HG02970 (cell line): Measurements from ENCODE around the gene VILL.
"Not testable (repeated sequence)": the region's sequence is repeated elsewhere in the genome, so short reads cannot be mapped to it uniquely, and the experiment has no call there.

ENCODE experiments used
- ATAC-seq: cut with Tn5 transposase; IDR thresholded peaks from one replicate; pipeline ENCODE4 v1.9.1; 2021; ENCODE audit warnings: mild to moderate bottlenecking, moderate library complexity, moderate number of reproducible peaks; ENCODE audit not compliant: unreplicated experiment, low FRiP score

The VILL gene

DNA sequence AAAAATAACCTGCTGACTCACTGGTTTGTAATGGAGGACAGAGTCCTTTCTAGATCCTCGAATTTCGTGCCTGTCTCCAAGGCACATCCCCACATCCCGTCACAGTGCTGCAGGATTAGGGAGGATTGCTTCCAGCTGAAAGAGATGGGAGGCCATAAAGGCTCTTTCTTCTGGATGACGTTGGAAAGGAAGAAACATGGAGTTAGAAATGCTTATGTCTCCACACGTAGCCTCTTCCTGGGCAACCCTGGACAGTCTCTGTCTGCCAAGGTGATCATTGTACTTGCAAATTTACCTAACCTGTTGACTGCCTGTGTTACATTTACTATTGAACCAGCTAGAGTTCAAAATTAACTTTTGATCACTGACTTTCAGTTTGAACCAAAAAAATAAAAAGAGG, 27.6 kb upstream of the VILL start:
- no peak for ATAC-seq

DNA sequence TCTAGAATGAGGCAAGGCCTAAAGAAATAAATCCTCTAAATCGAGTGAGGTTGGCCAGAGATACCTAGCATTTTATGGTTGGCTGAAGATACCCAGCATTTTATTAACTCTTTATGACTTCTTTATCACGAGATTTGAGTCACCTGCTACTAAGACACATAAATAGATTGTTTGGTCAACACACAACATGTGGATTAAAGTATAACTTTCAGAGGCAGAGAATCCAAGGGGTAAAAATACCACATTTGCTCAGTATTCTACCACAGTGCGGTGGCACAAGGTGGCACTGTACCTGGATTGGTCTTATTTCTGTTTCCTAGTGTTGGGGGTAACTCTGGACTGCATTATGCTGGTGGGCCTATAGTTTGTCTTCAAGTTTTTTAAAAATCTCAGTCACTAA, 27.0 kb upstream of the VILL start:
- ATAC-seq = no peak

DNA sequence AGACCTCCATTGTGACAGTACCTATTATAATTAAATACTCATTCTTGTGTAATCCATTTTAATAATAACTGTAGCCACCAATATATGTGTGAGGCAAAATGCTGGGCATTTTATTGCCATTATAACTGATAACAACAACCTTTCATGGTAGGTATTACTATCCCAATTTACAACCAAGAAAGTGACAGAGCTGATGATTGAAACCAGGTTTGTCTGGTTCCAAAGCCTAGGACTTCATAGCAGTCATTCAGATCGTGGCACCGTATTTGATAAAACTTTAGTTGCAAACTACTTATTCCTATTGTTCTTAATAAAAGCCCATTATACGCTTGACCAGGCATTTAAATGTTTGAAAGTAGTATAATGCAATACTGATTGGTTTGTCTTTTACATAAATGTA, 26.4 kb upstream of the VILL start:
- ATAC-seq = no peak

DNA sequence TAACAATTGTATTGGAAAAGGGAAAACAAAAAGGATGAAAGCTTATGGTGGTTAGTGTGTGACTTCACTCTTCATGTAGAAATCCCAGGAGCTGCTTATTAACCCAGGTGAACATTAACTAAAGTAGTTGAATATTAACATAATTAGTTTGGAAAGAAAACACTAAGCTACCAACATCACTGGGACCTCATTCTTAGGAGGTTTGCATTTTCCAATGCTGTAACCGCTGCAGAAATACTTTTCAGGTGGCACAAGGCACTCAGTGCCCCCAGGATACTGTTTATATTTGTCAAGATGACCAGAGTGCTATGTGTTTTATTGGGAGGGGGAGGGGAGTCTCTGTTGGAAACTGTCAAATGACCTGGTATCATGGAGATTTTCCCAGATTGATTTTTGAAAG, 25.9 kb upstream of the VILL start:
- ATAC-seq = no peak

DNA sequence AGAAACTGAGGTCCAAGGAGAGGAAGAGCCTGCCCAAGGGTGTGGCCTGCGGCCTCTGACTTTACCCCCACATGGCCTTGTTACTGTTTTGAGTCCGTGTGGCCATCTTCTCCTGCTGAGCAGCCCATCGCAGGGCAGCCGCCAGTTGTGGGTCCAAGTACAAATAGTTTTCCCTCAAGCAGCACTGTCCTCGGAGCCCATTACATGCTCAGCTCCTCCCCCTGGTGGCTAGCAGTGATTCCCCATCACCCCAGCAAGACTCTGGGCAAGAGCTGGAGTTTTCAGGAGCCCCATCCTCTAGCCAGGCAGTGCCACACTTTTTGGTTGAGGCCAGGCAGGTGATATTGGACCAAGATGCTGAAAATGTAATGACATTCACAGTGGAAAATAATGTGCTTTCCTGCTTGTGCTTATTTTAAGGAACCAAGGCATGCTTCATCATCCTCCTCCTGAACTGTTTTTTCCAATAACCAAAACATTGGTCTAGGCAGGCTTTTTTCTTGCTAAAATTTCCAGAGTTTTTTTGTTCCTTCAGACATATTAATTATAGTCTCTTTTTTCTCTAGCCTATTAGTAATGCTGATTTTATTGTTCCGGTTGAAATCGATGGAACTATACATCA, 23.2 kb upstream of the VILL start:
- no peak for ATAC-seq

DNA sequence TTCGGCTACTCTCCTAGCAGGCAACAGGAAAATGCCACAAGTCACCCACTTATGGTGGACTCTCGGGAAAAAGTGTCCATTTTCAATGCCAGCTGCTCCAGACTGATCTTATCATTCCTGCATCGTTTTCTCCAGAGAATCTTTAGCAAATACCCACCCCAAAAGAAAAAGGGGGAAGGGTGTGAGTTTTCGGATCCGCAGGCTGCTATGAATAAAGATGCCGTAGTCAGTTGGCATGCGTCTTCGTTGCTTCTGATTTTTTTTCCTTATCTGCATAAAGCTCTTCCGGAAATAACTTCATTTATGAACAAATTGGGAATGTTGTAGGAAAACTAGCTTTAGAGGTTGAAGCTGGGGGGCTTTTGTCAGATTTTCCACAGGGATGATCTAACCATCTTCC, 22.4 kb upstream of the VILL start:
- no peak for ATAC-seq

DNA sequence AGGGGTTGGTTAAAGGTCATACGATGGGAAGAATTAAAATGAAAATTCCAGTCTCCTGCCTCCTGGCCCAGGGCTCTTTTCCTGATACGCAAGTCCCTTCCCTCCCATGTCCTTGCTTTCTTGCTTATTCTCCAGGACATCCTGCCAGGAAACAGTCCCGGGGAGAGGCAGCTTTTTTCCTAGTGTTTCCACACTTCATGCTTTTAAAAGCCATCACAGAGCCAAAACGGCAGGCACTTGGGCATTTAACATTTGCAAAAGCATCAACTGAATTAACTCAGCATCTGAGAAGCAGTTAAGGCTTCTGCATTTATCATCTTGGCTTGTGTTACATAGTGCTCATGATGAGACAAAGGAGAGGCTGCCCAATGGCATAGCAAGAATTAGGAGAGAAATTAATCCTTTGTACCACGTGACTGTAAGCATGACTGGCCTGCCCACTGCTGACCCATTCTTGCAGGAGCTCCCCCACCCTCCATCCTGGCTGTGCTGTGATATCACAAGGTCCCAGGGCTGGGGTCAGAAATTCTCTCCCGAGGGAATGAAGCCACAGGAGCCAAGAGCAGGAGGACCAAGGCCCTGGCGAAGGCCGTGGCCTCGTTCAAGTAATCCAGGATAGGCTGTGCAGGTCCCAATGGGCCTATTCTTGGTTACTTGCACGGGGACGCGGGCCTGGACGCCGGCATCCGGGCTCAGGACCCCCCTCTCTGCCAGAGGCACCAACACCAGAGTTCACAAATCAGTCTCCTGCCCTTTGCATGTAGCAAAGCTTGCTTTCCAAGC, 21.6 kb upstream of the VILL start:
- ATAC-seq = no peak

DNA sequence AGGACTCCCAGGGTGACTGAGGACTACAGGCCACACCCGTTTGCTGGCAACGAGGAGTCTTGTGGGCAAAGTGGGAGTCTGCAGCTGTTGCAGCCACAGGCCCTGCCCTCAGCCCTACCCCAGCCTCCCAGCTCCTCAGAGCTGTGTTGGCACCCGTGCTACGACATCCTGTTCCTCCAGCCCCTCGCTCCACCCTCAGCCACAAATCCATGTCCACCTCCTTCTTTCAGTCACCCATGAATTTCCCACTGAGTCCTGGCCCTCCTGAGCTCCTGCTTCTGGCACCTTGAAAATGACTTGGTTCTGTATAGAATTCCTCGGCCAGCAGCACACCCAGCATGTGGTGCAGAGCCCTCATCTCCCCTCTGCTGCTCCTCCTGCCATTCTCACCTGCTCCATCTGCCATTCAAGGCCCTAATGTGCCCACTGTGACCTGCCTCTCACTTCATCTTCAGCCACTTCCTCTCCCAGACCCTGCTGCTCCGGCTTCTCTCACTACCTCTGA, 20.9 kb upstream of the VILL start:
- ATAC-seq = no peak

DNA sequence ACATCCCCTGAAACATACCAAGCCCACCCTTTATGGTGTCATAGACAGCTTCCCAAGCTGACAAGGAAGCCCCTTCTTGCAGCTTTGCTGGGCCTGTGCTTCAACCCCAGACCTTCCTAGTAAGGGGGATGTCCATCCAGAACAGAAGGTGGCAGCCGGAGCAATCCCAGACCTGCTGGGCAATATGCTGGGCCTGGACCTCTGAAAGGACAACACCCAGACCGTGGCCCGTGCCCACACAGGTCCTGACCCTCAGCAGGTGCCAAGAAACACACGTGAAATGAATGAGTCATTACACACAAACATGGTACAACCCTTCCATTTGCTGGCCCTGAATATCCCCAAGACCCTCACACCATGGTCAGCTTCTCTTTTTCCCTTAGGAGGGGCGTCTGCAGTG, 19.8 kb upstream of the VILL start:
- no peak for ATAC-seq

DNA sequence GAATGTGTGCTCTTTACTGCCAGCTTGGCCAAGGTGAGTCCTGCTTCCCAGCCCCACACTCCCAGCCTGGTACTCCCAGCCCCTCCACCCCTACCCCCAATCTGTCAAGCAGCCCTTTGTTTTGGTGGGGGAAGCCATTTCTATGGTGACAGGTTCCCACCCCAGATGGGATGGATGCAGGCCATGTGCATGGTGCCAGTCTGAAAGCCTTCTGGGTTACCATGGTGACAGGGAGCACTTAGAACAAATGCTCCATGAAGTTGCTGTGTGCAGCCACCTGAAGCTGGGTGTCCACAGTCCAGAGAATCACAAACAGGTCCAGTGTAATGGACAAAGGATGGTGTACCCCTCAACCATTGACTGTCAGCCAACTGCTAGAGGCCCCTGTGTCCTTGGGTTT, 19.1 kb upstream of the VILL start:
- ATAC-seq = no peak

DNA sequence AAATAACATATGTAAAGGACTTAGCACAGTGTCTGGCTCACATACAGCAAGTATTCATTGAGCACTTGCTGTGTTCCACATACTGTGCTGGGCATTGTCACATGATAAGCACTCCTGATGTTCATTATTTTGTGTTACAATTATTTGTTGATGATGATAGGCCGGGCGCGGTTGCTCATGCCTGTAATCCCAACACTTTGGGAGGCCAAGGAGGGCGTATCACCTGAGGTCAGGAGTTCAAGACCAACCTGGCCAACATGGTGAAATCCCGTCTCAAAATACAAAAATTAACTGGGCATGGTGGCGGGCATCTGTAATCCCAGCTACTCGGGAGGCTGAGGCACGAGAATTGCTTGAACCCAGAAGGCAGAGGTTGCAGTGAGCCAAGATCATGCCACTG, 18.5 kb upstream of the VILL start:
- ATAC-seq = not testable (repeated sequence)

DNA sequence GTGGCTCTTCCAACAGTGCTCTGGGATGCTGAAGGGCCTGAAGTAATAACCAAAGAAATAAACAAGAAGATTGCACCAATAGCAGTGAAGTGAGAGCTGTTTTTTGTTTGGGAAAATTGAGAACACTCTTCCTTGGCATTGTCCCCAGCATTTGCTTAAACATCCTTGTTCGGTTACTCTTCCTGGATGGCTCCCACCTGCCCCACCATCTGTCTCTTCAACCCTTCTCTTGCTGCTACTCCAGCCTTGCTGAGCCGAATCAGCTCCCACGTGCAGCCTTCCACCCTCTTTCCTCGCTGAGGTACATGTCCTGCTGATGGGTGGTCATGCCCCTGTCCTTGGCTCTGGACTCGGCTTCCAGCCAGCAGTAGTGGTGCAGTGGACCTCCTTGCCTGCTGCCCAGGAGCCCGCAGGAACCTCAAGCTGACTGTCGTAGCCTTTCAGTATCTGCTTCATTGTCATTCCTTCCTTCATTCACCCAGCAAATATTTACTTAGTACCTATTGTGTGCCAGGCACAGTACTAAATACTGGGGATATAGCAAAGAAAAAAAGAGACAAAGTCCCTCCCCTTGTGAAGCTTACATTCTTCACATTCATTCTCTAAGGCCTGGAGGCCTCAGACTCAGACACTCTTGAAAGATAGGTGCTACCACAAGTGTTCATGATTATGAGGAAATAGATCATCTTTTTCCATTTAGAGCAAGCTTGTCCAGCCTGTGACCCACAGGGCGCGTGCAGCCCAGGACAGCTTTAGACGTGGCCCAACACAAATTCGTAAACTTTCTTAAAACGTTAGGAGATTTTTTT, 17.1 kb upstream of the VILL start:
- no peak for ATAC-seq

DNA sequence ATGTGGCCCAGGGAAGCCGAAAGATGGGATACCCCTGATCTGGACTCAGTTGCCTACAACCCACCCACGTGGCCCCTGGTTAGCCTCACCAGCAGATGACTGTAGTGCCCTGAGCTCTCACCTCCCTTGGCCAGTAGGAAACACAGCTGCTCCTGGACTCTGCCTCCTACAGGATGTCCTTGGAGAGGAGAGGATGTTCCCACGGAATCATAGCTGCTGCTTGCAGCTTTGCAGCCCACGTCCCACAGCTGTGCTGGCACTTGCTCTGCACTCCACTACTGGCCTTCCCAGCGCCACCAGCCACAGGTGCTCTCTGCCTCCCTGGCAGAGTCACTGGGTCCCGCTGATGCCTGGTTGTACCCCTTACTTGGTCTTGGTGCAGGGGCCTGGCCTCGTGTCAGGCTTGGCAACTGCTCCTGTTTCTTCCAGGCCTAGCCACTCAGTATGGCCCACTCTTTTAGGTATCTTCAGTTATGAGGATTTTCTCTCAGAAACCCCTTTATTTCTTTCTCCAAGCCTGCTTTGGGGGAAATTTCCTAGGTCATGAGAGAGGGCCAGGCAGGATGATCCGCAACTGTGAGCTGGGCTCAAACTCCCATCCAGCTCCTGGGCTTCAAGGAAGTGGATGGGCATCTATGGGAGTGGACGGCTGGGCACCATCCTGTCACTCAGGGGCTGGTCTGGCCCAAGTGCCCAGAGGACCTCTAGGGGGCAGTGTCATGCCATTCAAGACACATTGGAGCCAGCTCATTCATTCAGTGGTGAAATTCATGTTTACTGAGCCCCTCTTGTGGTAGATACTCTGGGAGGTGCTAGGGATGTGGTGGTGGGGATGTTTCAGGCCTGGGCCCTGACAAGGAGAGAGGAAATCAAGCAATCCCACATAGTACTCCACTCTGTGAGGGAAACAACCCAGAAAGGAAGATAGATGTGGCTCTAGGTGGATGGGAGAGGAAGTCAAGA, 16.2 kb upstream of the VILL start:
- no peak for ATAC-seq

DNA sequence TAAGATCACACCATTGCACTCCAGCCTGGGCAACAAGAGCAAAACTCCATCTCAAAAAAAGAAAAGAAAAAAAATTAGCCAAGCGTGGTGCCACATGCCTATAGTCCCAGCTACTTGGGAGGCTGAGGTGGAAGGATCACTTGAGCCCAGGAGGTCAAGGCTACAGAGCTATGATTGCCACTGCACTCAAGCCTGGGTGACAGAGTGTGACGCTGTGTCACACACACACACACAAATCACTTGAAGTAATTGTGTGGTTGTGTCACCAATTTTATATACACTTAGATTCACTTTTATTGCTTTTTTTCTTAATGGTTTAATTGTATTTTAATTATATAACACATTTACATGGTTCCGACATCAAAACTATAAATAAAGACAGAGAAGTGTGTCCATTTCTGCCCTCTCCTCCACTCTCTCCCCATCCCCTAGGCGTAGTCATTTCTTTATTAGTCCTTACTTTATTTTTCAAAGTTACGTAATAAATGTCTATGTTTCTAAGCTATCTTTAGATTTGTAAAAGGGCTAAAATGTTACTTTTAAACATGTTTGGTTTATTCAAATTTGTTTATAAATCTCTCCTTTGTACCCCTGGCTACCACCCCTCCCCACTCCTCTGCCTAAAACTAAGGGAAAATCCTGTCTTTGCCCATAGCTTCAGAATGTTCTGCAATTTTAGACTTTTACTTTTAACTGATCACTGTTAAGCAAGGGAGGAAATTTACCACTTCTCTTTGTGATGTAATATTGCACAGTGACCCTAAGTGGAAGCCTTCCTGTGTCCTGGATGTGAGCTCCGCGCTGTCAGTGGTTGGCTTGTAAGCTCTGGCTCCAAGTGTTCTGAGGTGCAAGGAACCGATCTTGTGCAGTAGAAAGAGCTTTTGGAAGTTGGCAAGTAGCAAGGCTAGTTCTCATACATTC, 10.8 kb upstream of the VILL start:
- no peak for ATAC-seq

DNA sequence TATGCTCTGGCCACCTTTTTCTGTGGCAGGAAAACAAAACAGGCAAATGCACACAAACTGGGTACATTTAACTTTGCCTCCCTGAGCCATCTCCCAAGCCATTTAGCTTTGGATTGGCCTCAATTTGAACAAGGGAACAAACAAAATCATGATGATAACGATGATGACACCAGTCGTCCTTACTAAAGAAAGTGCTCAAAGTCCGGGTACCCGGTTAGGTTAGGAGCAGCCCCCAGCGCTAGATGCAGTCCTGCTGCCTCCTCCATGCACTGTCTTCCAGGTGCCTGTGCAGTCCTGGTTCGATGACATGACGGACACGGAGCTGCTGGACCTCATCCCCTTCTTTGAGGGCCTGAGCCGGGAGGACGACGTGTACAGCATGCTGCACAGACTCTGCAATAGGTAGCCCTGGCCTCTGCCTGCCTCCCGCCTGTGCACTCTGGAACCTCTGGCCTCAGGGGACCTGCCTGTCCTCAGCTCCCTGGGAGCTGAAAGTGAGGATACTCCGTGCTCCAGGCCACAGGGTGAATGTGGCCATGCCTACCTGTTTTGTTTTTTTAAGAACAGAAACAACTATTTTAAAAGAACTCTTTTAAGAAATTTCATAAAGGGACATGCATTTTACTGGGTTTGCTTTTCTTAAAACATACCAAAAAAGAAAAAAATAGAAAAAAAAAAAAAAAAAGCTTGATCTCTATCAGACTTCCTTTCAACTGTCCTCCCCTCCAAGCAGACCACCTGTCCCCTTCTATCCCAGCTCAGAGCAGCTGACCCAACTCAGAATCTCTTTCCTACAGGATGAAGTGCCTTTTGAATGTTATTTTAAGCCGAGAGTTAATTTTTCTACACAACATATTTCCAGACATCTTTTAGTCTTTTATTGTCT, 9.9 kb upstream of the VILL start:
- no peak for ATAC-seq

DNA sequence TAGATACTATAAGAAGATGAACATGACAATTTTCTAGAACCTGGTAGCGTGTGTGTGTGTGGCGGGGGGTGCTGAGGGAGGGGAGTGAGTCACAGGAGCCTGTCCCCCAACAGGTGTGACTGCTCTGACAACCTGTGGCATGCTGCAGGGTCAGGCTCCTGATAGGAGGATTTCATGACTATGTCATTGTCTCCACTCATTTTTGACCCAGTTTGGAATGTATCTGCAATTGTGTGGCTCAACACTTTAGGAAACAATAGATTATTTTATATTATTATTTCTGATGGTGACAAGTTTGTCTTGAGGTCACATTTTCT, 9.3 kb upstream of the VILL start:
- ATAC-seq = no peak

DNA sequence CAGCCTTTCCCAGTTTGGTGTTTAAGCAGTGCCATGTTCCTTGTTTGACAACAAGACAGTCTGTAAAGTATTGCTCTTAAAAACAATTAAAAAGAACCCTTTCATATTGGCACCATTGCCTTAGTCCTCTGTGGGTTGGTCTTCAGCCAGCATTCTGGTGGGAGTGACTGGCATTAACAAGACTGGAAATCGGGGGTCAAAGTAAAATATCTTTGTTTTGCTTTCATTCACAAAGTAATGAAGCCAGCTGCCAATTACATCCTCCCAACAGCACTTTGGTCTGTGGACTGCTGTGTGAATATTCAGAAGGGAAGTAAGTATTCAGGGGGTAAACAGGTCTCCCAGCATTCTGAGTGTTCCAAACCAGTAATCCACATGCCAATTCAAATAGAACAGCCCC, 8.3 kb upstream of the VILL start:
- no peak for ATAC-seq

DNA sequence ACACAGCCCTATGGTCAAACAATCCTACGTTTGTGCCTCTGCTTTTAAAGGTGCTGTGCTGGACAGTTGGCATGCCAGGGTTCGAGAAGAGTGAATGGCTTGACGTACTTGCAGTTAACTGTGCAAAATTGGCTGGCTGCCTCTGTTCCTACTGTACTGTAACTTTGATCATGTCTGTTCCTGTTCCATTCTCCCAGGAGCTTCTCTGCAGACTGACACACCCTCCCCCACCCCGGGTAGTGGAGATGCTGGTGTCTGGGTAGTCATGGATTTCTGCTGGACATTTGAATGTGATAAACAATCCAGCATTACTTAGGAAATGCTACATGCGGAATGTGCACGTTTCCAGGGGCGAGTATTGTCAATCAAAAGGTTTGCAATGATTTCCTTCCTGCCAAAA, 6.5 kb upstream of the VILL start:
- ATAC-seq = no peak
